Ishikawa (cell line): ENCODE results near the gene EIF2S1.

Source experiments
- CEBPB ChIP-seq: IDR thresholded peaks from 2 replicates; pipeline ENCODE4 v1.6.1; 2012
- CREB1 ChIP-seq: IDR thresholded peaks from 2 replicates; pipeline ENCODE4 v1.6.1; 2012; ENCODE audit warnings: low read depth
- EGR1 ChIP-seq: IDR thresholded peaks from 2 replicates; pipeline ENCODE4 v1.6.1; 2012
- EP300 ChIP-seq: IDR thresholded peaks from 2 replicates; pipeline ENCODE4 v1.6.1; 2012; ENCODE audit warnings: borderline replicate concordance
- FOXM1 ChIP-seq: IDR thresholded peaks from 2 replicates; pipeline ENCODE4 v1.6.1; 2012; ENCODE audit warnings: low read depth, borderline replicate concordance
- NFIC ChIP-seq: IDR thresholded peaks from 2 replicates; pipeline ENCODE4 v1.6.1; 2012
- RAD21 ChIP-seq: IDR thresholded peaks from 2 replicates; pipeline ENCODE4 v1.6.1; 2012; ENCODE audit warnings: low read depth
- REST ChIP-seq: IDR thresholded peaks from 2 replicates; pipeline ENCODE4 v1.6.1; 2012; ENCODE audit warnings: low read depth, mild to moderate bottlenecking
- TAF1 ChIP-seq: IDR thresholded peaks from 2 replicates; pipeline ENCODE4 v1.6.1; 2012; ENCODE audit warnings: low read depth, mild to moderate bottlenecking
- TEAD4 ChIP-seq: IDR thresholded peaks from 2 replicates; pipeline ENCODE4 v1.6.1; 2012
- USF1 ChIP-seq: IDR thresholded peaks from 2 replicates; pipeline ENCODE4 v1.6.1; 2012
- YY1 ChIP-seq: IDR thresholded peaks from 2 replicates; pipeline ENCODE4 v1.6.1; 2012; ENCODE audit warnings: low read depth
- ZBTB7A ChIP-seq: IDR thresholded peaks from 2 replicates; pipeline ENCODE4 v1.6.1; 2012; ENCODE audit warnings: low read depth
- TF ChIP-seq, protein P1 (sequence below): IDR thresholded peaks from 2 replicates; pipeline ENCODE4 v1.6.1; 2012

- TF ChIP-seq TEAD4 (peak; percentile 13; the same call in 1 of the 2 replicates), EP300 (no peak), RAD21 (peak; percentile 31; the same call in 1 of the 2 replicates), FOXM1 (0 out of 2 replicates have a peak, but pooled peaks have one; percentile 19), USF1 (peak; percentile 93), CEBPB (no peak), REST (no peak), ZBTB7A (no peak), YY1 (no peak; the same call in 1 of the 2 replicates), CREB1 (peak; percentile 57; the same call in 1 of the 2 replicates), NFIC (no peak), TAF1 (peak; percentile 87), EGR1 (no peak)
- TF ChIP-seq, protein P1, sequence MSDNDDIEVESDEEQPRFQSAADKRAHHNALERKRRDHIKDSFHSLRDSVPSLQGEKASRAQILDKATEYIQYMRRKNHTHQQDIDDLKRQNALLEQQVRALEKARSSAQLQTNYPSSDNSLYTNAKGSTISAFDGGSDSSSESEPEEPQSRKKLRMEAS = peak; percentile 87
Observed at GRCh38 chr14:67359775-67360469, at the start of gene EIF2S1, which contains the start of gene ATP6V1D.
